Cardiac muscle cell (in vitro differentiated cells and primary cell): Measurements from ENCODE around the gene ECHDC3. TPM values are rescaled to one million over a fixed set of nuclear protein-coding genes. Genes with fewer than 3 reads are reported as not detected.

Experiments
- DNase-seq, 2 donors: peaks; one replicate each; pipeline versions ENCODE4 v3.0.0 to v3.0.0-alpha.2; 2010 to 2017; ENCODE audit warnings: low read depth in 1 of 2, low spot score in 1 of 2
- H3K27ac ChIP-seq: fragments of 200-600 bp; sonication (generic); 2 replicates; pipeline ENCODE4 v1.5.1; 2016
- H3K27me3 ChIP-seq: fragments of 200-600 bp; sonication (generic); 2 replicates; pipeline ENCODE4 v1.6.0; 2016; ENCODE audit warnings: control low read depth
- H3K36me3 ChIP-seq: fragments of 200-600 bp; sonication (generic); 2 replicates; pipeline ENCODE4 v1.5.1; 2016; ENCODE audit warnings: control low read depth
- H3K4me1 ChIP-seq: fragments of 200-600 bp; sonication (generic); 2 replicates; pipeline ENCODE4 v1.8.1; 2017; ENCODE audit warnings: low read depth, mild to moderate bottlenecking, mixed run types
- H3K4me3 ChIP-seq: fragments of 200-600 bp; sonication (generic); 2 replicates; pipeline ENCODE4 v1.5.1; 2016; ENCODE audit warnings: mild to moderate bottlenecking
- H3K9me3 ChIP-seq: fragments of 200-600 bp; sonication (generic); 2 replicates; pipeline ENCODE4 v1.5.1; 2017; ENCODE audit warnings: low read depth, mild to moderate bottlenecking, control low read depth
- CTCF ChIP-seq: IDR thresholded peaks from 2 replicates; pipeline ENCODE4 v1.5.1; 2012; ENCODE audit warnings: low read depth, mild to moderate bottlenecking, low read length
- polyA plus RNA-seq: library from polyadenylated mRNA; unstranded; fragments of >200 nt; fragmentation: Nextera tagmentation; extraction: Ambion mirVana; gene quantifications from 2 replicates; pipeline ENCODE4 v1.2.1, GENCODE V29; 2016
- total RNA-seq: library from RNA; depleted of rRNA; stranded (reverse); fragments of >200 nt; gene quantifications from 2 replicates; pipeline ENCODE4 v1.2.3, GENCODE V29; 2016

ECHDC3 gene
- total and polyA plus RNA-seq, 2 experiments from 2014 or later, result 8.4 to 32.0 TPM

GRCh38 chr10:11763501-11763861, 21.3 kb downstream of the ECHDC3 start:
- peaks cover 5% of the 10 kb centered on the region for H3K4me1 ChIP-seq
- H3K4me3 ChIP-seq, result no peak overlapping the region
- no peak for TF ChIP-seq CTCF
- H3K27ac ChIP-seq, result no peak overlapping the region
- no peaks in the 10 kb centered on the region for H3K36me3 ChIP-seq
- no peaks in the 10 kb centered on the region for H3K9me3 ChIP-seq
- H3K27me3 ChIP-seq, result no peaks in the 10 kb centered on the region
- no peak for DNase-seq

- Histone ChIP-seq H3K27ac (no peak overlapping the region), H3K36me3 (no peaks in the 10 kb centered on the region), H3K27me3 (no peaks in the 10 kb centered on the region), H3K4me1 (peaks cover 5% of the 10 kb centered on the region), H3K9me3 (no peaks in the 10 kb centered on the region), H3K4me3 (no peak overlapping the region)
- no peak for TF ChIP-seq CTCF
- no peak for DNase-seq
Measured at GRCh38 chr10:11765141-11765540, 23.0 kb downstream of the ECHDC3 start.

- Histone ChIP-seq H3K27me3 (no peaks in the 10 kb centered on the region), H3K4me3 (no peak overlapping the region), H3K36me3 (no peaks in the 10 kb centered on the region), H3K4me1 (peaks cover 3% of the 10 kb centered on the region), H3K27ac (no peak overlapping the region), H3K9me3 (no peaks in the 10 kb centered on the region)
- no peak for TF ChIP-seq CTCF
- no peak for DNase-seq
Measured at GRCh38 chr10:11772575-11773288, 30.6 kb downstream of the ECHDC3 start.

DNA sequence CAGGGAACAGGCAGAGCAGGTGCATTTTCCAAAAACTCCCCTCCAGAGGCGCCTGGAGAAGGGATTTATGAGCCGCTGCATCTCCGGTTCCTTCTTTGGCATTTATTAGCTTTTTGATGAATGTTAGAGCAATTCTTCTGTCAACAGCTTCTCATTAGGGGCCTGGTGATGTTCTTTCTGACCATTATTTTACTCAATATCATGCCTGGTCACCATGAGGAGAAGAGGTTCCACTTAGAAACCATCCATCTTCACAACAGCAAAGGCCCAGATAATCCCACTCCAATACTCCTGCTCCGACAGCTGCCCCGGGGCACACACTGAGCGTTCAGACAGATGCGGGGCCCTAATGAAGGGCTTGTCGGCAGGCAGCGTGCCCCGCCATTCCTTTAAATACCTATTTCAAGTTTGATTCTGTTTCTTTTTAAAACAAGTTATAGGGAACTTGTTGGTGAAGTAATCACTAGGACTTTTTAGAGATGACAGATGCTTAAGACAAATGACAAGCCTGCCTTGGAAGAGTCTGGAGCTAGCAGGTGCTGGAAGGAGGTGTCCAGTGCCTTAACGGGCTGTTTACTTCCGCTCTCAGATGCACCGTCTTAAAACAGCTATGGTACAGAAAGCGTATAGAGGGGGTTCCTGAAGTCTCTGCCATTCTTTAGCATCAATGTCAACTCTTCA, 31.7 kb downstream of the ECHDC3 start:
- Histone ChIP-seq H3K27ac (no peak overlapping the region), H3K9me3 (no peaks in the 10 kb centered on the region), H3K36me3 (no peaks in the 10 kb centered on the region), H3K27me3 (no peaks in the 10 kb centered on the region), H3K4me1 (peaks cover 3% of the 10 kb centered on the region), H3K4me3 (no peak overlapping the region)
- TF ChIP-seq CTCF, result no peak
- DNase-seq, result no peak

- Histone ChIP-seq H3K27ac (no peak overlapping the region), H3K4me3 (no peak overlapping the region), H3K27me3 (no peaks in the 10 kb centered on the region), H3K4me1 (peaks cover 3% of the 10 kb centered on the region), H3K36me3 (no peaks in the 10 kb centered on the region), H3K9me3 (no peaks in the 10 kb centered on the region)
- TF ChIP-seq CTCF, result no peak
- DNase-seq, result no peak
Measured at GRCh38 chr10:11775412-11775811, 33.2 kb downstream of the ECHDC3 start.
